K562 (cell line): Measurements from ENCODE around the gene SLX9.

ENCODE experiments used
- CTCF ChIP-seq, 3 experiments: IDR thresholded peaks in 2 of 3; conservative IDR thresholded peaks in 1 of 3; 2 replicates each; pipeline ENCODE4 v1.5.1; 2011 to 2012; ENCODE audit warnings: low read length in 3 of 3, mild to moderate bottlenecking in 3 of 3, control low read depth in 2 of 3, improper control_type of control experiment in 1 of 3, inconsistent platforms in 1 of 3, low read depth in 1 of 3, mixed read lengths in 1 of 3, moderate library complexity in 1 of 3; ENCODE audit not compliant: insufficient read depth in 2 of 3
- MAFG ChIP-seq: fragments of 450-650 bp; conservative IDR thresholded peaks from 2 replicates; pipeline ENCODE4 v1.6.1; 2016; ENCODE audit warnings: missing genetic modification characterization, missing compliant biosample characterization
- MNT ChIP-seq, 2 experiments: fragments of 450-650 bp; conservative IDR thresholded peaks; 2 replicates each; pipeline ENCODE4 v1.6.1; 2017; ENCODE audit warnings: mild to moderate bottlenecking in 2 of 2, moderate library complexity in 2 of 2
- POLR2A ChIP-seq: fragments of 450-650 bp; conservative IDR thresholded peaks from 2 replicates; pipeline ENCODE4 v1.6.1; 2016
- U2AF2 ChIP-seq: fragments of 200-400 bp; formaldehyde crosslinking; optimal IDR thresholded peaks from 2 replicates; pipeline ENCODE3; 2017; ENCODE audit warnings: low read depth, mild to moderate bottlenecking, low read length
- ZNF121 ChIP-seq: sonication (generic); formaldehyde crosslinking; conservative IDR thresholded peaks from 2 replicates; pipeline ENCODE4 v1.8.0; 2022; ENCODE audit warnings: missing genetic modification reagents
- TF ChIP-seq, protein P1 (sequence below): fragments of 250-450 bp; sonication (Bioruptor Pico); IDR thresholded peaks from 2 replicates; pipeline ENCODE4 v1.4.0; 2020; ENCODE audit warnings: mild to moderate bottlenecking

GRCh38 chr21:44901391-44902074, 38.3 kb upstream of the SLX9 start:
- TF ChIP-seq POLR2A = no peak
- TF ChIP-seq, protein P1, sequence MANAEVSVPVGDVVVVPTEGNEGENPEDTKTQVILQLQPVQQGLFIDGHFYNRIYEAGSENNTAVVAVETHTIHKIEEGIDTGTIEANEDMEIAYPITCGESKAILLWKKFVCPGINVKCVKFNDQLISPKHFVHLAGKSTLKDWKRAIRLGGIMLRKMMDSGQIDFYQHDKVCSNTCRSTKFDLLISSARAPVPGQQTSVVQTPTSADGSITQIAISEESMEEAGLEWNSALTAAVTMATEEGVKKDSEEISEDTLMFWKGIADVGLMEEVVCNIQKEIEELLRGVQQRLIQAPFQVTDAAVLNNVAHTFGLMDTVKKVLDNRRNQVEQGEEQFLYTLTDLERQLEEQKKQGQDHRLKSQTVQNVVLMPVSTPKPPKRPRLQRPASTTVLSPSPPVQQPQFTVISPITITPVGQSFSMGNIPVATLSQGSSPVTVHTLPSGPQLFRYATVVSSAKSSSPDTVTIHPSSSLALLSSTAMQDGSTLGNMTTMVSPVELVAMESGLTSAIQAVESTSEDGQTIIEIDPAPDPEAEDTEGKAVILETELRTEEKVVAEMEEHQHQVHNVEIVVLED = no peak
- no peak for TF ChIP-seq MAFG (tag)
- no peak for TF ChIP-seq ZNF121 (CRISPR knock-in tag)
- TF ChIP-seq U2AF2 = no peak
- no peak for TF ChIP-seq CTCF (IDR thresholded peaks at IDR 0.05 in 2 of 3, conservative IDR thresholded peaks at IDR 0.05 in 1 of 3; ENCODE audit: insufficient read depth in 2 of 3, low read depth in 1 of 3, low read length in 3 of 3)
- no peak for TF ChIP-seq MNT (conservative IDR thresholded peaks at IDR 0.05)
